Vagina (tissue), 2 donors: ENCODE measurements around the gene ATP6V0D1. TPM values are rescaled to one million over a fixed set of nuclear protein-coding genes. Genes with fewer than 3 reads are reported as not detected.

ENCODE experiments used
- DNase-seq, 2 donors: peaks; one replicate each; pipeline ENCODE4 v3.0.0-alpha.2; 2017; ENCODE audit errors: extremely low spot score in 2 of 2
- H3K27ac ChIP-seq: fragments of 200-600 bp; sonication (generic); one replicate; pipeline ENCODE4 v1.5.1; 2019
- H3K27me3 ChIP-seq: fragments of 200-600 bp; sonication (generic); one replicate; pipeline ENCODE4 v1.5.1; 2019
- H3K36me3 ChIP-seq, 2 donors: fragments of 200-600 bp; sonication (generic); one replicate each; pipeline ENCODE4 v1.5.1; 2017 to 2019
- H3K4me1 ChIP-seq: fragments of 200-600 bp; sonication (generic); one replicate; pipeline ENCODE4 v1.5.1; 2019
- H3K4me3 ChIP-seq, 2 donors: fragments of 200-600 bp; sonication (generic); 1 replicate in 1 of 2; 2 replicates in 1 of 2; pipeline ENCODE4 v1.5.1; 2016 to 2019
- H3K9me3 ChIP-seq: fragments of 200-600 bp; sonication (generic); one replicate; pipeline ENCODE4 v1.5.1; 2019
- POLR2A ChIP-seq, 2 donors: fragments of 450-650 bp; IDR thresholded peaks; one replicate each; pipeline ENCODE4 v1.6.1; 2017; ENCODE audit warnings: antibody characterized with exemption in 2 of 2, mild to moderate bottlenecking in 2 of 2, moderate library complexity in 2 of 2
- POLR2AphosphoS5 ChIP-seq, 2 donors: sonication (generic); formaldehyde crosslinking; IDR thresholded peaks; one replicate each; pipeline ENCODE4 v1.9.0; 2017; ENCODE audit warnings: antibody characterized with exemption in 2 of 2, mild to moderate bottlenecking in 2 of 2, low read depth in 1 of 2; ENCODE audit not compliant: insufficient read depth in 1 of 2
- intact Hi-C: fragments of 100-400 bp; cut with DNase I; formaldehyde crosslinking; loops from one replicate; pipeline ENCODE4 v1.15.1; 2023
- total RNA-seq: library from RNA; depleted of rRNA; stranded (reverse); fragments of >200 nt; gene quantifications from one replicate; pipeline ENCODE4 v1.2.3, GENCODE V29; 2016
- TF ChIP-seq, protein P1 (sequence below), 3 experiments: fragments of 450-650 bp in 2 of 3; fragments of 200-600 bp in 1 of 3; sonication (generic) in 1 of 3; IDR thresholded peaks; one replicate each; pipeline ENCODE4 v1.5.1; 2017 to 2019; ENCODE audit warnings: antibody characterized with exemption in 3 of 3, mild to moderate bottlenecking in 2 of 3, moderate library complexity in 2 of 3

ATP6V0D1 gene
- total RNA-seq, 1 donor from 2014 or later = 110 TPM

DNA sequence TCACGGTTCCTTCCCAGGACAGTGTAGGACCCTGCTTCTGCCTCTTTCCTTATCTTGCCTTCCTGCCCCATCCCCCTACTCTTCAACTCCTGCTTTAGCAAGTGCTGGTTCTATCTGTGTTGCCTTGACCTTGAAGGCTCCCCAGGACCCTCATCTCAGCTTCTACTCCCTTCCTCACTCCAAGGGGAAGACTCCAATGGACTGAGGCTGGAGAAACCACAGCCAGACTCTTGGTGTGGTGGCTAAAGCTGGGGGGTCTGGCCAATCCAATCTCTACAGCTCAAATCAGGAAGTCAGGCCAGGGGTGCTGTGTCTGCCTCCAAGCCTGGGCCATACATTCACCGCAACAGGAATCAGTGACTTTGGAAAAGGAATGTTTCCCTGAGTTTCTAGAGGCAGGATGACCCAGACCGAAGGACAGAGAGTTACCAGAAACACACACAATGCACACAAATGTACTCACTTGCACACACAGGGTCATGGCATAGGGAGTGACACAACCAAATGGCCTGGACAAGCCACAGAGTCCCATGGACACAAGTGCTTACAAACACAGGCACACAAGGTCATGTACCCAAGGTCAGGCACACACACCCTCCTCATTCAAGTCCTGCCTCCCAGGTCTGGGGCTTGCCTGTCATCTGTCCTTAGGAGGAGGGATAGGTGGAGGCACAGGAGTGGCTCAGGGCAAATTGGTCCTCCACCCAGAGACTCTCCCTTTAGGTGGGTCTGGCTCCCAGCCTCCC is 51.7 kb downstream of the ATP6V0D1 start:
- TF ChIP-seq POLR2A (IDR thresholded peaks at IDR 0.05) (no peak), POLR2AphosphoS5 (IDR thresholded peaks at IDR 0.05; ENCODE audit: insufficient read depth in 1 of 2, low read depth in 1 of 2) (no peak)
- TF ChIP-seq, protein P1, sequence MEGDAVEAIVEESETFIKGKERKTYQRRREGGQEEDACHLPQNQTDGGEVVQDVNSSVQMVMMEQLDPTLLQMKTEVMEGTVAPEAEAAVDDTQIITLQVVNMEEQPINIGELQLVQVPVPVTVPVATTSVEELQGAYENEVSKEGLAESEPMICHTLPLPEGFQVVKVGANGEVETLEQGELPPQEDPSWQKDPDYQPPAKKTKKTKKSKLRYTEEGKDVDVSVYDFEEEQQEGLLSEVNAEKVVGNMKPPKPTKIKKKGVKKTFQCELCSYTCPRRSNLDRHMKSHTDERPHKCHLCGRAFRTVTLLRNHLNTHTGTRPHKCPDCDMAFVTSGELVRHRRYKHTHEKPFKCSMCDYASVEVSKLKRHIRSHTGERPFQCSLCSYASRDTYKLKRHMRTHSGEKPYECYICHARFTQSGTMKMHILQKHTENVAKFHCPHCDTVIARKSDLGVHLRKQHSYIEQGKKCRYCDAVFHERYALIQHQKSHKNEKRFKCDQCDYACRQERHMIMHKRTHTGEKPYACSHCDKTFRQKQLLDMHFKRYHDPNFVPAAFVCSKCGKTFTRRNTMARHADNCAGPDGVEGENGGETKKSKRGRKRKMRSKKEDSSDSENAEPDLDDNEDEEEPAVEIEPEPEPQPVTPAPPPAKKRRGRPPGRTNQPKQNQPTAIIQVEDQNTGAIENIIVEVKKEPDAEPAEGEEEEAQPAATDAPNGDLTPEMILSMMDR (IDR thresholded peaks at IDR 0.05) = no peak
- Histone ChIP-seq H3K9me3 (no peaks in the 10 kb centered on the region), H3K36me3 (no peaks in the 10 kb centered on the region), H3K4me1 (peaks cover 67% of the 10 kb centered on the region), H3K27me3 (no peaks in the 10 kb centered on the region), H3K27ac (peak overlapping the region; percentile 78), H3K4me3 (no peak overlapping the region)
- intact Hi-C loops = no loop called here
- no peak for DNase-seq

DNA sequence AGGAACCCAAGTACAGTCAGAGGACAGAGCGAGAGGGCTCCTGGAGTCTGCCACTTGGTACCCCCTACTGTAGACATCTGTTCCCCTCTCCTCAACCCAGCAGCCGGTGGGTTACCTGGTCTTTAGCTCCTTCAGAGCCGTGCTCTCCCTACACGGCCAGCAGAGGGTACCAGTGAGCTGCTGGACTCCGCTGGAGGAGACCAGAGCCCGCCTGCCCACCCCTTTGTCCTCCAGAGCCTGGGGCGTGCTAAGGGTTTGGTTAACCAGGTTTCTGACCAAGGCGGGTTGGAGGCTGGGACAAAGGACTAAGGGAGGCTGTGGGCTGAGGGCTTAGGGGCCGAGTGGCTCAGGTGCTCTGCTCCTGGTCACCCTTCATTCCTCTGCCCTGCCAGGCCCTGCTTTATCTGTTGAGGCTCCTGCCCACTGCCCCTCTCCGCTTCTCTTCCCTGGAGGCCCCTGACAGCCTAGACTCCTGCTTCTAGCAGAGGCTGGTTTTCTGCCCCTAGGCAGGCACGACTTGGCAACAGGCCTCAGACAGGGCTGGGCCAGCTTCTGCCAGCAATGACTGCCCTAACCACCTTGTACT is 52.7 kb downstream of the ATP6V0D1 start:
- Histone ChIP-seq H3K4me1 (peaks cover 60% of the 10 kb centered on the region), H3K36me3 (no peaks in the 10 kb centered on the region), H3K27me3 (no peaks in the 10 kb centered on the region), H3K9me3 (no peaks in the 10 kb centered on the region), H3K4me3 (no peak overlapping the region), H3K27ac (peak overlapping the region; percentile 78)
- no peak for DNase-seq
- intact Hi-C loops = no loop called here
- no peak for TF ChIP-seq POLR2A (IDR thresholded peaks at IDR 0.05)
- TF ChIP-seq, protein P1 (IDR thresholded peaks at IDR 0.05) = peak; percentile 48 to 87 (median 72)
- TF ChIP-seq POLR2AphosphoS5 (IDR thresholded peaks at IDR 0.05; ENCODE audit: insufficient read depth in 1 of 2, low read depth in 1 of 2) = peak in 1 of 2 donors; percentile 33

DNA sequence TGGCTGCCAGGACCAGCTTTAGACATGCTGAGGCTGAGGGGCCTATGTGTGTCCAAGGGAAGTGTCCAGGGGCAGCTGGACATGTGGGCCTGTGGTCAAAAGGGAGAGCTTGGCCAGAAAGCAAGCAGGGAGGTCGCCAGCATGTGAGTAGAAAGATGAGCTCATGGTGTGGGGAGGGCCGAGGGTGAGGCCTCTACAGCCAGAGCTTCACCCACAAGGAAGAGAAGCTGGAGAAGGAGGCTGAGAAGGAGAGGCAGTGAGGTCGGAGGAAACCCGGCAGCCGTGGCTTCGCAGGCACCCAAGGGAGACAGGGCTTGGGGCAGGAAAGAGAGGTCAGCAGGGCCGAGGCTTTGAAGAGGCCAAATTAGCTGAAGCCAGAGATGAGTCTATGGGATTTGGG is 54.0 kb downstream of the ATP6V0D1 start:
- TF ChIP-seq POLR2A (IDR thresholded peaks at IDR 0.05) (no peak), POLR2AphosphoS5 (IDR thresholded peaks at IDR 0.05; ENCODE audit: insufficient read depth in 1 of 2, low read depth in 1 of 2) (peak in 1 of 2 donors; percentile 17)
- TF ChIP-seq, protein P1 (IDR thresholded peaks at IDR 0.05) = no peak
- Histone ChIP-seq H3K27me3 (no peaks in the 10 kb centered on the region), H3K4me3 (no peak overlapping the region), H3K27ac (peak overlapping the region; percentile 78), H3K9me3 (no peaks in the 10 kb centered on the region), H3K4me1 (peaks cover 47% of the 10 kb centered on the region), H3K36me3 (no peaks in the 10 kb centered on the region)
- no peak for DNase-seq
- intact Hi-C loops = no loop called here

DNA sequence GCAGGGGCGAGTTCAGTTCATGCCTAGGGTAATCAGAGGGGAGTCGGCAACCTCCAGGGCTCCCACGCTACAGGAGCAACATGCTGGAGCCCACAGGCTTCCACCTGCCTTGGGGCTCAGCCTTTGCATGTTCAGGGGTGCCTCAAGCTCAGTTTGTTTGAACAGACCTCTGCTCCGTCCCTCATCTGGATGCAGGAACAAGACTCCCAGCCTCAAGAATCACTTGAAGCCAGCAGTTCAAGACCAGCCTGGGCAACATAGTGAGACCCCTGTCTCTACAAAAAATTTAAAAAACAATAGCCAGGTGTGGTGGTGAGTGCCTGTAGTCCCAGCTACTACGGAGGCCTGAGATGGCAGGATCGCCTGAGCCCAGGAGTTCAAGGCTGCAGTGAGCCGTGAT is 54.9 kb downstream of the ATP6V0D1 start:
- peak overlapping the region; percentile 78 for H3K27ac ChIP-seq
- H3K36me3 ChIP-seq = no peaks in the 10 kb centered on the region
- H3K27me3 ChIP-seq = no peaks in the 10 kb centered on the region
- no peak for DNase-seq
- no peak for TF ChIP-seq POLR2AphosphoS5 (IDR thresholded peaks at IDR 0.05; ENCODE audit: insufficient read depth in 1 of 2, low read depth in 1 of 2)
- TF ChIP-seq POLR2A (IDR thresholded peaks at IDR 0.05) = no peak
- TF ChIP-seq, protein P1 (IDR thresholded peaks at IDR 0.05) = no peak
- peaks cover 41% of the 10 kb centered on the region for H3K4me1 ChIP-seq
- H3K4me3 ChIP-seq = no peak overlapping the region
- intact Hi-C loops = no loop called here
- no peaks in the 10 kb centered on the region for H3K9me3 ChIP-seq

DNA sequence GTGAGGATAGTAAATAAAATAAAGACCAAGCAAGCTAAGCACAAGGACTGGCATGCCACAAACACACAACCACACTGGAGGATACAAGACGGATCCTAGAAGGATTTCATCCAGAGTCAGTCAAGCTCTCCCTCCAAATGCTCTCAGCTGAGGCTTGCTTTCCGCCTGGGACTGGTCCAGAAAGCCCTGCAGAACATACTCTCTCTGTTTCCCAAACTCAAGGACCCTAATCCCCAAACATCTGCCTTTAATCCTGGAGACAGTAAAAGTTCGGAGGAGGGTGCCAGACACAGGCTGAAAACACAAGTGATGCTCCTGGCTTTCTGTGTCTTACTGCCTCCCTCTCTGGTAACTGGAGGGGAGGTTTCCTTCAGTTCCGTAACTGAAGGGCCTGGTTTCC is 55.4 kb downstream of the ATP6V0D1 start:
- Histone ChIP-seq H3K36me3 (no peaks in the 10 kb centered on the region), H3K27me3 (no peaks in the 10 kb centered on the region), H3K4me3 (no peak overlapping the region), H3K9me3 (no peaks in the 10 kb centered on the region), H3K27ac (peak overlapping the region; percentile 78), H3K4me1 (peaks cover 37% of the 10 kb centered on the region)
- no peak for DNase-seq
- intact Hi-C loops = no loop called here
- TF ChIP-seq POLR2A (IDR thresholded peaks at IDR 0.05) = no peak
- TF ChIP-seq, protein P1 (IDR thresholded peaks at IDR 0.05) = no peak
- no peak for TF ChIP-seq POLR2AphosphoS5 (IDR thresholded peaks at IDR 0.05; ENCODE audit: insufficient read depth in 1 of 2, low read depth in 1 of 2)
